ENCODE measurements around the gene ZNF691.

- TF ChIP-seq CTCF (IDR thresholded peaks at IDR 0.05) (no peak), POLR2A (IDR thresholded peaks at IDR 0.05) (no peak)
Measured at GRCh38 chr1:42806171-42806570, 40.2 kb upstream of the ZNF691 start.

Measured in uterus (tissue), 2 donors.